Neural cell (in vitro differentiated cells): ENCODE data around the gene EPHA1. TPM values are rescaled to one million over a fixed set of nuclear protein-coding genes. Genes with fewer than 3 reads are reported as not detected.
"Not testable (repeated sequence)": the region's sequence is repeated elsewhere in the genome, so short reads cannot be mapped to it uniquely, and the experiment has no call there.

ENCODE experiments used
- H2AFZ ChIP-seq: fragments of 200-600, 300-800 bp; sonication (generic), shearing (Covaris generic); 2 replicates; pipeline ENCODE4 v1.6.0; 2014; ENCODE audit warnings: low read depth, mild to moderate bottlenecking, antibody characterized with exemption, low read length, moderate library complexity
- H3F3A ChIP-seq: fragments of 200-600 bp; shearing (Covaris generic); 2 replicates; pipeline ENCODE4 v1.6.1; 2016; ENCODE audit warnings: mild to moderate bottlenecking, moderate library complexity, mixed read lengths, antibody characterized with exemption, low read length; ENCODE audit not compliant: insufficient read depth, poor library complexity, severe bottlenecking
- H3K27ac ChIP-seq: fragments of 200-600, 300-800 bp; sonication (generic), shearing (Covaris generic); 2 replicates; pipeline ENCODE4 v1.5.1; 2014; ENCODE audit warnings: mild to moderate bottlenecking, low read length, moderate library complexity
- H3K27me3 ChIP-seq: fragments of 300-800, 200-600 bp; sonication (generic), shearing (Covaris generic); 2 replicates; pipeline ENCODE4 v1.6.0; 2014; ENCODE audit warnings: mild to moderate bottlenecking, low read depth, low read length, moderate library complexity; ENCODE audit not compliant: insufficient read depth
- H3K36me3 ChIP-seq: fragments of 300-800, 200-600 bp; sonication (generic), shearing (Covaris generic); 2 replicates; pipeline ENCODE4 v1.5.1; 2014; ENCODE audit warnings: mild to moderate bottlenecking, antibody characterized with exemption, low read length, moderate library complexity; ENCODE audit not compliant: insufficient read depth
- H3K4me2 ChIP-seq: fragments of 300-800, 200-600 bp; sonication (generic), shearing (Covaris generic); 2 replicates; pipeline ENCODE4 v1.6.0; 2014; ENCODE audit warnings: mild to moderate bottlenecking, low read length
- H3K4me3 ChIP-seq: fragments of 300-800, 200-600 bp; sonication (generic), shearing (Covaris generic); 2 replicates; pipeline ENCODE4 v1.5.1; 2014; ENCODE audit warnings: mild to moderate bottlenecking, low read length, moderate library complexity
- H3K79me2 ChIP-seq: fragments of 200-600 bp; shearing (Covaris generic); replicated peaks from 2 replicates; pipeline ENCODE4 v1.6.0; 2014; ENCODE audit warnings: mild to moderate bottlenecking, low read length, moderate library complexity; ENCODE audit not compliant: insufficient read depth
- H3K9ac ChIP-seq: fragments of 300-800, 200-600 bp; sonication (generic), shearing (Covaris generic); 2 replicates; pipeline ENCODE4 v1.6.1; 2016; ENCODE audit warnings: mild to moderate bottlenecking, low read length, mixed read lengths
- H3K9me2 ChIP-seq: fragments of 200-600 bp; shearing (Covaris generic); 2 replicates; pipeline ENCODE4 v1.6.1; 2016; ENCODE audit warnings: mild to moderate bottlenecking, low read length, mixed read lengths; ENCODE audit not compliant: insufficient read depth
- H3K9me3 ChIP-seq: fragments of 200-600, 300-800 bp; sonication (generic), shearing (Covaris generic); 2 replicates; pipeline ENCODE4 v1.6.1; 2016; ENCODE audit warnings: mild to moderate bottlenecking, mixed run types, low read length, moderate library complexity, mixed read lengths
- H4K20me1 ChIP-seq: fragments of 200-600 bp; shearing (Covaris generic); 2 replicates; pipeline ENCODE4 v1.6.1; 2016; ENCODE audit warnings: mild to moderate bottlenecking, mixed run types; ENCODE audit not compliant: insufficient read depth
- CTCF ChIP-seq: fragments of 450-650 bp; IDR thresholded peaks from 2 replicates; pipeline ENCODE4 v1.5.1; 2014; ENCODE audit warnings: antibody characterized with exemption, mild to moderate bottlenecking, moderate library complexity; ENCODE audit not compliant: poor library complexity, severe bottlenecking
- EP300 ChIP-seq: fragments of 450-650 bp; conservative IDR thresholded peaks from 2 replicates; pipeline ENCODE4 v1.6.1; 2014; ENCODE audit warnings: antibody characterized with exemption, mild to moderate bottlenecking, moderate library complexity; ENCODE audit not compliant: poor library complexity, severe bottlenecking
- EZH2 ChIP-seq: fragments of 200-600, 300-800 bp; shearing (Covaris generic), sonication (generic); IDR thresholded peaks from 2 replicates; pipeline ENCODE4 v1.6.1; 2014; ENCODE audit warnings: antibody characterized with exemption, low read length, borderline replicate concordance, mild to moderate bottlenecking; ENCODE audit not compliant: insufficient read depth, poor library complexity, severe bottlenecking
- MXI1 ChIP-seq: fragments of 450-650 bp; conservative IDR thresholded peaks from 2 replicates; pipeline ENCODE4 v1.6.1; 2014; ENCODE audit warnings: antibody characterized with exemption, mild to moderate bottlenecking; ENCODE audit not compliant: poor library complexity, severe bottlenecking
- POLR2AphosphoS5 ChIP-seq: IDR thresholded peaks from 2 replicates; pipeline ENCODE4 v1.6.1; 2012
- RAD21 ChIP-seq: fragments of 450-650 bp; conservative IDR thresholded peaks from 2 replicates; pipeline ENCODE4 v1.6.1; 2014; ENCODE audit warnings: antibody characterized with exemption, mild to moderate bottlenecking, moderate library complexity
- SMC3 ChIP-seq: fragments of 450-650 bp; conservative IDR thresholded peaks from 2 replicates; pipeline ENCODE4 v1.6.1; 2014; ENCODE audit warnings: antibody characterized with exemption, mild to moderate bottlenecking, moderate library complexity; ENCODE audit not compliant: poor library complexity
- TAF1 ChIP-seq: IDR thresholded peaks from 2 replicates; pipeline ENCODE4 v1.6.1; 2012; ENCODE audit warnings: low read depth
- polyA plus RNA-seq: library from polyadenylated mRNA; depleted of rRNA; stranded (reverse); fragments of >200 nt; gene quantifications from 2 replicates; pipeline ENCODE4 v1.2.3, GENCODE V29; 2014
- TF ChIP-seq, protein P1 (sequence below): IDR thresholded peaks from 2 replicates; pipeline ENCODE4 v1.6.1; 2012; ENCODE audit warnings: borderline replicate concordance

EPHA1 gene
- polyA plus RNA-seq, 1 donor from 2014 or later = not detected

DNA sequence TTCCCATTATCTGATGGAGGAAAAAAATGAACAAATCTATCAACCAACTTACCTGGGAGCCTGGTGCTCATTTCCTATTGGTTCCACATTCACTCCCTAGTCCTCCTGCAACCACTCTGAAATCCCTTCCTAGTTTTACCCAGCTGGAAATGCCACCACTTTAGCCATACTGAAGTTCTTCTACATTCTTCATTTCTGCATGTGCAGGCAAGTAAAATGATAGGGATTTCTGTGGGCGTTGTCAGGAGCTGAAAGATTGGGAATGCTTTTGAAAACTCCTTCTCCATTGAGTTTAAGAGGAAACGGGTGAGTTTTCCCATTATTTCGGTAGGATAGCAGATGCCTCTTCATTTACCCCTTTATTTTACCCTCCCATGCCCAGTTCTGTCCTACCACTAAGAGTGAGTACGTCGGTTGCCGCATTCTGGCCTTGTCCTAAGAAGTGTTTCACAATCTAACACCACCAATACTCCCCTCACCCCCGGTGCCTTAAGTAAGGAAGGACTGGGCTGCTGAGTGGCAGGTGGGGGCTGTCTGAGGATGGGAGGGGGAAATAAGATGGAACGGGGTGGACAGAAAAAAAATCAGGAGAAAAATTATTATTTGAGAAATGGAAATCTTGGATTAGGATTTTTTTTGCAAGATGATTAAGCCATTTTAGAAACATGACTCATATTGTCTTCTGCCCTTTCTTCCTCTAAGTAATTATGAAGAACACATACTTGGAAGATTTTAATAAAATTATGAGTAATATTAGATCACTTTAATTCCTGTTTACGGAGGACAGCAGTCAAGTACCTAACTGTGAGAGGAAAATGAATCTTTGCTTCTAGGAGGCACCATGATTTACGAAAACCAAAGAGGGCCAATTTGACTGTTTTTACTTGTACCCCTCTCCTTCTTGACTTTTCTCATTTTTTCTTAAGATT is 21.4 kb upstream of the EPHA1 start:
- Histone ChIP-seq H3F3A (no peaks in the 10 kb centered on the region), H3K4me3 (no peak overlapping the region), H2AFZ (no peak overlapping the region), H3K27ac (no peak overlapping the region), H3K9me2 (no peaks in the 10 kb centered on the region), H4K20me1 (no peaks in the 10 kb centered on the region), H3K79me2 (no peaks in the 10 kb centered on the region), H3K4me2 (no peak overlapping the region), H3K36me3 (no peaks in the 10 kb centered on the region), H3K27me3 (no peaks in the 10 kb centered on the region), H3K9me3 (no peaks in the 10 kb centered on the region), H3K9ac (no peak overlapping the region)
- TF ChIP-seq CTCF = no peak
- no peak for TF ChIP-seq EP300
- TF ChIP-seq EZH2 = no peak
- no peak for TF ChIP-seq POLR2AphosphoS5
- TF ChIP-seq MXI1 = no peak
- no peak for TF ChIP-seq TAF1
- TF ChIP-seq SMC3 = no peak
- TF ChIP-seq, protein P1, sequence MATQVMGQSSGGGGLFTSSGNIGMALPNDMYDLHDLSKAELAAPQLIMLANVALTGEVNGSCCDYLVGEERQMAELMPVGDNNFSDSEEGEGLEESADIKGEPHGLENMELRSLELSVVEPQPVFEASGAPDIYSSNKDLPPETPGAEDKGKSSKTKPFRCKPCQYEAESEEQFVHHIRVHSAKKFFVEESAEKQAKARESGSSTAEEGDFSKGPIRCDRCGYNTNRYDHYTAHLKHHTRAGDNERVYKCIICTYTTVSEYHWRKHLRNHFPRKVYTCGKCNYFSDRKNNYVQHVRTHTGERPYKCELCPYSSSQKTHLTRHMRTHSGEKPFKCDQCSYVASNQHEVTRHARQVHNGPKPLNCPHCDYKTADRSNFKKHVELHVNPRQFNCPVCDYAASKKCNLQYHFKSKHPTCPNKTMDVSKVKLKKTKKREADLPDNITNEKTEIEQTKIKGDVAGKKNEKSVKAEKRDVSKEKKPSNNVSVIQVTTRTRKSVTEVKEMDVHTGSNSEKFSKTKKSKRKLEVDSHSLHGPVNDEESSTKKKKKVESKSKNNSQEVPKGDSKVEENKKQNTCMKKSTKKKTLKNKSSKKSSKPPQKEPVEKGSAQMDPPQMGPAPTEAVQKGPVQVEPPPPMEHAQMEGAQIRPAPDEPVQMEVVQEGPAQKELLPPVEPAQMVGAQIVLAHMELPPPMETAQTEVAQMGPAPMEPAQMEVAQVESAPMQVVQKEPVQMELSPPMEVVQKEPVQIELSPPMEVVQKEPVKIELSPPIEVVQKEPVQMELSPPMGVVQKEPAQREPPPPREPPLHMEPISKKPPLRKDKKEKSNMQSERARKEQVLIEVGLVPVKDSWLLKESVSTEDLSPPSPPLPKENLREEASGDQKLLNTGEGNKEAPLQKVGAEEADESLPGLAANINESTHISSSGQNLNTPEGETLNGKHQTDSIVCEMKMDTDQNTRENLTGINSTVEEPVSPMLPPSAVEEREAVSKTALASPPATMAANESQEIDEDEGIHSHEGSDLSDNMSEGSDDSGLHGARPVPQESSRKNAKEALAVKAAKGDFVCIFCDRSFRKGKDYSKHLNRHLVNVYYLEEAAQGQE = no peak
- TF ChIP-seq RAD21 = no peak

DNA sequence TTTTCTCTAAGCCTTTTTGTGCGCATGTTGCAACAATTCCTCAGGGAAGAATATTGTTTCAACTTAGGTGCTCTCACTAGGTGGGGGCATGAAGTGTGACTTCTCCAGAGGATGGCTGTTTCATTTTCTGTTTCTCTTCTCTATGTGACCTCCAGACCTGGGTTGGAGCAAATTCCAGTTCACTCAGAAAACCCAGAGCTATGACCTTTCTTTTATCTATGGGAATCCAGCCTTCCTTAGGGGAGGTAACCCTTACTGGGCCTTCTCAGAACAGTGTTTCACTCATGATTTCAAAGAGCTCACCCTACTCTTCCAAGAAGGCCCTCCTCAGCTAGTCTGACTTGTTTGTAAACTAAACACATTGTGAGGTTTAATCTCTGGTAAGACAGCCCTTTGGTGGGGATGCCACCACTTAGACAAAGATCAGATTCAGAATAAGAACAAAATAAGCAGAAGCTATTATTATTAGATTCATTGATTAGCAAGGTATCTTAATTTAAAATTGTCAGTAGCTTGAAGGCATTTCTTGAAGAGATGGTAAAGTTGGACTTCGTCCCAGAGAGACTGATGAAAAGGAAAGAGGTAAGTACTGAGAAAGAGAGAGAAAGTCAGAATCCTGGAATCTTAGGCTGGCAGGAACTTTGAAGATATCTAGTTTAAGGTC is 18.0 kb upstream of the EPHA1 start:
- Histone ChIP-seq H4K20me1 (no peaks in the 10 kb centered on the region), H3K4me2 (no peak overlapping the region), H2AFZ (no peak overlapping the region), H3K79me2 (no peaks in the 10 kb centered on the region), H3K27me3 (no peaks in the 10 kb centered on the region), H3K4me3 (no peak overlapping the region), H3K36me3 (no peaks in the 10 kb centered on the region), H3K9me3 (peaks cover 6% of the 10 kb centered on the region), H3K27ac (no peak overlapping the region), H3K9me2 (no peaks in the 10 kb centered on the region), H3F3A (no peaks in the 10 kb centered on the region), H3K9ac (no peak overlapping the region)
- no peak for TF ChIP-seq EZH2

DNA sequence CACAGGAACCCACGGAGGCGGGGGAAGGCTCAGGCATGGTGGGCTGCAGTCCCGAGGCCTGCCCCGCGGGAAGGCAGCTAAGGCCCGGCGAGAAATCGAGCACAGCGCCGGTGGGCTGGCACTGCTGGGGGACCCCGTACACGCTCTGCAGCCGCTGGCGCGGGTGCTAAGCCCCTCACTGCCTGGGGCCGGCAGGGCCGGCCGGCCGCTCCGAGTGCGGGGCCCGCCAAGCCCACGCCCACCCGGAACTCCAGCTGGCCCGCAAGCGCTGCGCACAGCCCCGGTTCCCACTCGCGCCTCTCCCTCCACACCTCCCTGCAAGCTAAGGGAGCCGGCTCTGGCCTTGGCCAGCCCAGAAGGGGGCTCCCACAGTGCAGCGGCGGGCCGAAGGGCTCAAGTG is 15.8 kb upstream of the EPHA1 start:
- H3K36me3 ChIP-seq, H3K79me2 ChIP-seq, H3K9me3 ChIP-seq, H3F3A ChIP-seq, H3K4me2 ChIP-seq, H3K27ac ChIP-seq, H3K27me3 ChIP-seq, H4K20me1 ChIP-seq, H3K9me2 ChIP-seq, H3K9ac ChIP-seq, H3K4me3 ChIP-seq, H2AFZ ChIP-seq: not testable (repeated sequence)
